Prostate gland (tissue), 2 donors: ENCODE results near the gene OR1F1.

Experiments used
- POLR2A ChIP-seq: fragments of 450-650 bp; IDR thresholded peaks from one replicate; pipeline ENCODE4 v1.6.1; 2016; ENCODE audit warnings: antibody characterized with exemption, mild to moderate bottlenecking
- TF ChIP-seq, protein P1 (sequence below), 4 experiments: fragments of 200-600 bp in 2 of 4; fragments of 450-650 bp in 2 of 4; sonication (generic) in 2 of 4; IDR thresholded peaks; 1 replicate in 3 of 4; 2 replicates in 1 of 4; pipeline ENCODE4 v1.5.1; 2016 to 2019; ENCODE audit warnings: antibody characterized with exemption in 4 of 4, mild to moderate bottlenecking in 2 of 4, moderate library complexity in 2 of 4

- TF ChIP-seq, protein P1, sequence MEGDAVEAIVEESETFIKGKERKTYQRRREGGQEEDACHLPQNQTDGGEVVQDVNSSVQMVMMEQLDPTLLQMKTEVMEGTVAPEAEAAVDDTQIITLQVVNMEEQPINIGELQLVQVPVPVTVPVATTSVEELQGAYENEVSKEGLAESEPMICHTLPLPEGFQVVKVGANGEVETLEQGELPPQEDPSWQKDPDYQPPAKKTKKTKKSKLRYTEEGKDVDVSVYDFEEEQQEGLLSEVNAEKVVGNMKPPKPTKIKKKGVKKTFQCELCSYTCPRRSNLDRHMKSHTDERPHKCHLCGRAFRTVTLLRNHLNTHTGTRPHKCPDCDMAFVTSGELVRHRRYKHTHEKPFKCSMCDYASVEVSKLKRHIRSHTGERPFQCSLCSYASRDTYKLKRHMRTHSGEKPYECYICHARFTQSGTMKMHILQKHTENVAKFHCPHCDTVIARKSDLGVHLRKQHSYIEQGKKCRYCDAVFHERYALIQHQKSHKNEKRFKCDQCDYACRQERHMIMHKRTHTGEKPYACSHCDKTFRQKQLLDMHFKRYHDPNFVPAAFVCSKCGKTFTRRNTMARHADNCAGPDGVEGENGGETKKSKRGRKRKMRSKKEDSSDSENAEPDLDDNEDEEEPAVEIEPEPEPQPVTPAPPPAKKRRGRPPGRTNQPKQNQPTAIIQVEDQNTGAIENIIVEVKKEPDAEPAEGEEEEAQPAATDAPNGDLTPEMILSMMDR (IDR thresholded peaks at IDR 0.05), result no peak
- TF ChIP-seq POLR2A, result no peak
These were observed 24.0 kb downstream of the OR1F1 start for GRCh38 chr16:3212006-3212405.
